ENCODE measurements around the gene GGACT. TPM values are rescaled to one million over a fixed set of nuclear protein-coding genes. Genes with fewer than 3 reads are reported as not detected.

The GGACT gene
- total and polyA plus RNA-seq, 2 experiments from 2014 or later, result 0.70 to 5.6 TPM

- Histone ChIP-seq H4K20me1 (ENCODE audit: insufficient read depth, poor library complexity, severe bottlenecking) (no peaks in the 10 kb centered on the region), H3K79me2 (no peaks in the 10 kb centered on the region), H3K27me3 (no peaks in the 10 kb centered on the region), H3K4me1 (ENCODE audit: insufficient read depth) (no peaks in the 10 kb centered on the region), H3K36me3 (replicated peaks; ENCODE audit: insufficient read depth, low read depth) (no peaks in the 10 kb centered on the region), H3K27ac (no peak overlapping the region), H3K9me2 (replicated peaks; ENCODE audit: insufficient read depth) (no peaks in the 10 kb centered on the region), H2AFZ (no peak overlapping the region), H3K4me2 (no peak overlapping the region), H3K9me3 (ENCODE audit: low read depth) (no peaks in the 10 kb centered on the region), H3K4me3 (no peak overlapping the region)
- DNase-seq (ENCODE audit: low spot score), result no peak
- WGBS (ENCODE audit: low lambda C conversion rate, missing lambda C conversion rate), result 85% methylated on average over 2 of the region's 2 CpGs
- TF ChIP-seq EZH2phosphoT487 (IDR thresholded peaks at IDR 0.05; ENCODE audit: low read depth, severe bottlenecking, unreplicated experiment) (no peak), CTCF (IDR thresholded peaks at IDR 0.05; ENCODE audit: poor library complexity) (no peak), EZH2 (IDR thresholded peaks at IDR 0.05; ENCODE audit: borderline replicate concordance) (no peak)
These were observed 27.5 kb downstream of the GGACT start for GRCh38 chr13:100561158-100561499.

DNA sequence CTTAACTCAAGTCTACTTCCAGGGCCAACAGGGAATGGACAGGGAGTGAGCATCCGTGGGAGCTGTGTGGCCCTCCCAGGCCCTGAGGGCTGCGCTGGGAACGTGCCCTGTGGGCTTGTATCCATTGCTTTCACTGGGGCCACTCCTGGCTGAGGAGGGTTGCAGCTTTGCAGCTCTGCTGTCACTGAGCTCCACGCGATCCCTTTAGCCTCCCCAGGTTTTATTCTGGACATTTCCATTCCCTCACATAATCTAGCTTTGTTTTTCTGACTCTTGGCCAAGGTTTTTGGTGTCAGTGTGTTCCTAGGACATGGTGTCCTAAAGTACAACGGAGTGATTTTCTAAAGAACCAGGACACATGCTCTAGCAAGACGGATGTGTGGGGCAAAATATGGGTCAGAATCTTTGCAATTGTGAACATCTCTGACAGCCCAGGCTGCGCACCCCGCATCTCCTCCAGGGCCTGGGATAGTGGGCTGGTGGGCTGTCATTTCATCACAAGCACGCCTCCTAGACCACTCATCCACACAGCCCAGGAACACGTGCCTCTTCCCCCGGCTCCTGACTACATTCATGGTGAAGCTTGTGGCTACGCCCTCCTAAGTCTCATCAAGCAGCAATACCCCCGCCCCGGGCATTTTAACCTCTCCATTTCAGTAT lies 28.0 kb downstream of the GGACT start:
- Histone ChIP-seq H3K27ac (no peak overlapping the region), H3K4me2 (no peak overlapping the region), H2AFZ (no peak overlapping the region), H3K4me1 (ENCODE audit: insufficient read depth) (no peaks in the 10 kb centered on the region), H3K79me2 (no peaks in the 10 kb centered on the region), H3K27me3 (no peaks in the 10 kb centered on the region), H3K9me2 (replicated peaks; ENCODE audit: insufficient read depth) (no peaks in the 10 kb centered on the region), H3K9me3 (ENCODE audit: low read depth) (no peaks in the 10 kb centered on the region), H3K36me3 (replicated peaks; ENCODE audit: insufficient read depth, low read depth) (no peaks in the 10 kb centered on the region), H4K20me1 (ENCODE audit: insufficient read depth, poor library complexity, severe bottlenecking) (no peaks in the 10 kb centered on the region), H3K4me3 (no peak overlapping the region)
- no peak for DNase-seq (ENCODE audit: low spot score)
- no peak for TF ChIP-seq EZH2 (IDR thresholded peaks at IDR 0.05; ENCODE audit: borderline replicate concordance)
- no peak for TF ChIP-seq CTCF (IDR thresholded peaks at IDR 0.05; ENCODE audit: poor library complexity)
- no peak for TF ChIP-seq EZH2phosphoT487 (IDR thresholded peaks at IDR 0.05; ENCODE audit: low read depth, severe bottlenecking, unreplicated experiment)
- whole genome bisulfite sequencing (ENCODE audit: low lambda C conversion rate, missing lambda C conversion rate), result 88% methylated on average over 15 of the region's 15 CpGs

DNA sequence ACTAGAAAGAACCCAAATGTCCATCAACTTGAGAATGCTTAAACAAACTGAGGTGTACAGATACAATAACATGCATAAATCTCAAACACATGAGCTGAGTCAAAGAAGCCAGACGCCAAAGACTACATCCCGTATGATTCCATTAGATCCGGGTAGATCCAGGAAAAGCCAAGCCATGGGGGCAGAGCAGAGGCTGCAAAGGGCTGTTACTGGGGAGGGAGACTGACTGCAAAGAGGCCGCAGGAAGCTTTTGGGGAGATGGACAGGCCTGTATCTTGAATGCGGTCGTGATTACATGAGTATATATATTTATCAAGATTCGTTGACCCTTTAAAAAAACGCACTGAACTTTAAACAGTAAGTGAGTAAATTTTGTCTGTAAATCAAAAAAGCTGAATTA lies 28.7 kb downstream of the GGACT start:
- WGBS (ENCODE audit: low lambda C conversion rate, missing lambda C conversion rate), result 81% methylated on average over 8 of the region's 8 CpGs

More for the DNA sequence above, 28.7 kb downstream of the GGACT start:
- Histone ChIP-seq H4K20me1 (ENCODE audit: insufficient read depth, poor library complexity, severe bottlenecking) (no peaks in the 10 kb centered on the region), H2AFZ (no peak overlapping the region), H3K79me2 (no peaks in the 10 kb centered on the region), H3K4me2 (no peak overlapping the region), H3K27ac (no peak overlapping the region), H3K9me2 (replicated peaks; ENCODE audit: insufficient read depth) (no peaks in the 10 kb centered on the region), H3K4me1 (ENCODE audit: insufficient read depth) (no peaks in the 10 kb centered on the region), H3K27me3 (no peaks in the 10 kb centered on the region), H3K9me3 (ENCODE audit: low read depth) (no peaks in the 10 kb centered on the region), H3K36me3 (replicated peaks; ENCODE audit: insufficient read depth, low read depth) (no peaks in the 10 kb centered on the region), H3K4me3 (no peak overlapping the region)
- DNase-seq (ENCODE audit: low spot score), result no peak
- TF ChIP-seq EZH2 (IDR thresholded peaks at IDR 0.05; ENCODE audit: borderline replicate concordance) (no peak), EZH2phosphoT487 (IDR thresholded peaks at IDR 0.05; ENCODE audit: low read depth, severe bottlenecking, unreplicated experiment) (no peak), CTCF (IDR thresholded peaks at IDR 0.05; ENCODE audit: poor library complexity) (no peak)

Data from hepatocyte (in vitro differentiated cells).